Measurements from ENCODE around the gene COPG2.
"Not testable (repeated sequence)": the region's sequence is repeated elsewhere in the genome, so short reads cannot be mapped to it uniquely, and the experiment has no call there.

Gene COPG2

GRCh38 chr7:130648580-130648979, 20.0 kb downstream of the COPG2 start:
- no peak for DNase-seq

- DNase-seq: no peak
Observed at GRCh38 chr7:130642383-130642782, 26.2 kb downstream of the COPG2 start.

DNA sequence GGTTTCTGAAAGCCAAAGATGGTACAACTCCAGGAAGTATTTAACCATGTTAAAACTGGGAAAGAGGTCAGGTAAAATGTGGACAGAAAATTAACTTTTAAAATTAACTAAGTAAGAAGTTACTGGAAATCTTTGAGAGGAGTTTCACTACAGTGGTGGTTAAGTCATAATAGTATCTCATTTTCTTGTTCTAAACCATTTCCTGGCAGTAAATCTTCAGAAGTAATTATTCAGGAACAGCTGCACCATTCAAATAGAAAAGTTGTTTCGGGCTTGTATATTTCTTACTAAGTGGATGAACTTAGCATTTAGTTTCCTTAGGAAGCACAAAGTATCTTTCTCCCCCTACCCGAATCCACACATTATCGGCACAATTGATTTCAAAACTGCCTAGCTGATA, 27.1 kb downstream of the COPG2 start:
- DNase-seq: no peak

GRCh38 chr7:130641040-130641439, 27.5 kb downstream of the COPG2 start:
- no peak for DNase-seq

- no peak for DNase-seq
Observed at GRCh38 chr7:130639388-130639787, 29.2 kb downstream of the COPG2 start.

DNA sequence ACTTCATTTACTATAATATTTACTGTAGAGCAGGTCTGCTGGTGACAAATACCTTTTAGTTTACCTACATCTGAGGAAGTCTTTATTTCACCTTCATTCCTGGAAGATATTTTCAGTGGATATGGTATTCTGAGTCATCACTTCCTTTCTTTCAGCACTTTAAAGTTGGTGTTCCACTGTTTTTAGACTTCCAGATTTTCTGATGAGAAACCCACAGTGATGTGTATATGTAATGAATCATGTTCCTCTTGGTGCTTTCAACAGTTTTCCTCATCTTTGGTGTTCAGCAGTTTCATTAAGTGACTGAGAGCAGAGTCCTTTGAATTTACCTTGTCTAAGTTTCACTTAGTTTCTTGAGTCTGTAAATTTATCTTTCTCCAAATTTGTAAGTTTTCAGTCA, 36.4 kb downstream of the COPG2 start:
- DNase-seq: no peak

GRCh38 chr7:130628901-130629300, 39.6 kb downstream of the COPG2 start:
- no peak for DNase-seq

DNA sequence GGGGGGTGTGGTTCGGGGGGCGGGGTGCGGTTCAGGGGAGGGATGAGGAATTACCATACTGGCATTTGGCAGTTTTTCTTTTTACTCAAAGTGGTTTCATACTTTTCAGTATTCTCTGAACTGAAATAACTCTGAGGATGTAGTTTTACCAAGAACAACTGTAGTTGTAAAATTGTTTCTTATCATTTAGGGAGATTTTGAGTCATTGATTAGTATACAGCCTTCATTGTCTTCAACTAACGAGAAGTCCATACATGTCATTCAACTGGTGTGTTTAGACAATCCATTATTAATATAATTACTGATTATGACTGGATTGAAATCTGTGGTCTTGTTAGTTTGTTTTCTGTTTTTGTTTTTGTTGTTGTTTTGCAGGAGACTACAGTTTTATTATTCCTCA, 40.8 kb downstream of the COPG2 start:
- DNase-seq: no peak

DNA sequence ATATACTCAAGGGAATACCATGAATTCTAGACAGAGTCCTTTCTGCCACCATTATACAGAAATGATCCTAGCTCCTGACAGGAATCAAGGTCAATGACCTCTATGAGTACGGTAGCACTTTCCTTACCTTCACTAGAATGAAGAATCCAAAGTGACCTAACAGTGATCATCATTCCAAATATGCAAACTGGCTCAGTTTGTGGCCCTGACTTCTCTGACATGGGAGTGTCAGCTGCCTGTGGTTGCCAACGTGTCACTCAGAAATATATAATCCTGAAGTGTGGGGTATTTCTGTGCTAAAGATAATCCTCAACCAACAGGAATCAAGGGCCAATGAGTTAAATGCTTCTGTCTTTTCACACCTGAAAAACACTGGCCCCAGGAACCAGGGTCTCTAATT, 45.7 kb downstream of the COPG2 start:
- DNase-seq: no peak

- DNase-seq: no peak
Observed at GRCh38 chr7:130615583-130615982, 53.0 kb downstream of the COPG2 start.

GRCh38 chr7:130614449-130614848, 54.1 kb downstream of the COPG2 start:
- DNase-seq: no peak

DNA sequence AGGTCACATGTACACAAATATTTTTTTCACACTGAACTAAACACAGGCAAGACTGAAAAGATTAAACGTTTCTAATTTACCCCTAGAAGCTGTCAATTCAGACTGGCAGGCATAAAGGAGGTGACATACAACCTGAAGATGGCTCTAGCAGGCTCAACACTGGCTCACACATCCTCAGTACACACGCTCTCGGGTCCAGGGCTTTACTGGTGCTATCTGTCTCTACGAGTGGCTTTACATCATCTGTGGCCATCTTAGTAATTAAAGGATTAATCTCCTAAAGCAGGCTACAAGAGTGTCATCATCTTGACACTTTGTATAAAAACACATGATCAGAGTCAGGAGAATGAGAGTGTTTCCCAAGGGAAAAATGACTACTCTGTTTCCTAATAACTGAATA, 57.3 kb downstream of the COPG2 start:
- DNase-seq: no peak

GRCh38 chr7:130607066-130607465, 61.5 kb downstream of the COPG2 start:
- not testable (repeated sequence) for DNase-seq

DNA sequence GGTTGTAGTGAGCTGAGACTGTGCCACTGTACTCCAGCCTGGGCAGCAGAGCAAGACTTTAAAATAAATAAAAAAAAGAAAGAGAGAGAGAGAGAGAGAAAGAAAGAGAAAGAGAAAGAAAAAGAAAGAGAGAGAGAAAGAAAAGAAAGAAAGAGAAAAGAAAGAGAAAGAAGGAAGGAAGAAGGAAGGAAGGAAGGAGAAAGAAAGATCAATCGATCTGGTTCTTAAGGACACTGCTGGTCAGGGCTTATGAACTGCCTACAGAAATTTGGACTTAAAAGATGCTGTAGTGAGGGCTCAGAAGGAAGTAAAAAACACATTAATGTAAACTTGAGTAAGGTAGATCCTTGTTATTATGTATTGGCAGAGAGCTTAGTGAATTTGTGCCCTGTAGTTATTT, 62.4 kb downstream of the COPG2 start:
- DNase-seq: no peak

- DNase-seq: no peak
Observed at GRCh38 chr7:130598056-130598455, 70.5 kb downstream of the COPG2 start.

- DNase-seq: no peak
Observed at GRCh38 chr7:130595986-130596385, 72.6 kb downstream of the COPG2 start.

DNA sequence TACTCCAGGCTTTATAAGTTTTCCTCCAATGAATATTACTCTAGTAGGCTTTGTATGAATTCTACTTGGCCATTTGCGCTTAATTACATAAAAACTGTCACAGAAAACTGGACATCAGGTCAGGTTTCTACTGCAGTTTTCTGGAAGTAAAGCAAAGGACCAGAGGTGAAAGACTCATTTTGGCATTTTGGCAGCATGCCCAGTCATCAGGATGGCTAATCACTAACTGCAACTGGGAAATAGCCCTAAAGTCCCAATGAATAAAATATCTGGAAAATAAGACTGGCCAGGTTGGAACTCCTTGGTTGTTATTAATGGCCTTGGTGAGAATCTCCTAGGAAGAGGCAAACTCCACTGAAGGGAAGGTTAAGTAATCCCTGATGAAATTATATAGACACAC, 75.5 kb downstream of the COPG2 start:
- no peak for DNase-seq

DNA sequence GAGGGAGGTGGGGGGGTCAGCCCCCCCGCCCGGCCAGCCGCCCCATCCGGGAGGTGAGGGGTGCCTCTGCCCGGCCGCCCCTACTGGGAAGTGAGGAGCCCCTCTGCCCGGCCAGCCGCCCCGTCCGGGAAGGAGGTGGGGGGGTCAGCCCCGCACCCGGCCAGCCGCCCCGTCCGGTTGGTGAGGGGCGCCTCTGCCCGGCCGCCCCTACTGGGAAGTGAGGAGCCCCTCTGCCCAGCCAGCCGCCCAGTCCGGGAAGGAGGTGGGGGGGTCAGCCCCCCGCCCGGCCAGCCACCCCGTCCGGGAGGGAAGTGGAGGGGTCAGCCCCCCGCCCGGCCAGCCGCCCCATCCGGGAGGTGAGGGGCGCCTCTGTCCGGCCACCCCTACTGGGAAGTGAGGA, 77.1 kb downstream of the COPG2 start:
- DNase-seq: not testable (repeated sequence)

- DNase-seq: not testable (repeated sequence)
Observed at GRCh38 chr7:130585932-130586331, 82.6 kb downstream of the COPG2 start.

GRCh38 chr7:130575110-130575509, 93.4 kb downstream of the COPG2 start:
- DNase-seq: not testable (repeated sequence)

- not testable (repeated sequence) for DNase-seq
Observed at GRCh38 chr7:130570144-130570543, 98.4 kb downstream of the COPG2 start.

DNA sequence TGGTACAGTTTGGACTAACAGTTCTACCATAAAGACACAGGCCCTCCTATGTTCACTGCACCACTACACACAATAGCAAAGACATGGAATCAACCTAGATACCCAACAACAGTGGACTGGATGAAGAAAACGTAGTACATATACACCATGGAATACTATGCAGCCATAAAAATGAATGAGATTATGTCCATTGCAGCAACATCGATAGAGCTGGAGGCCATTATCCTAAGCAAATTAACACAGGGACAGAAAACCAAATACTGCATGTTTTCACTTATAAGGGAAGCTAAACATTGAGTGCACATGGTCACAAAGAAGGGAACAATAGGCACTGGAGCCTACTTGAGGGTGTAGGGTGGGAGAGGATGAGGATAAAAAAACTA, 101.7 kb downstream of the COPG2 start:
- DNase-seq: no peak

- DNase-seq: no peak
Observed at GRCh38 chr7:130566168-130566897, 102.2 kb downstream of the COPG2 start.

DNA sequence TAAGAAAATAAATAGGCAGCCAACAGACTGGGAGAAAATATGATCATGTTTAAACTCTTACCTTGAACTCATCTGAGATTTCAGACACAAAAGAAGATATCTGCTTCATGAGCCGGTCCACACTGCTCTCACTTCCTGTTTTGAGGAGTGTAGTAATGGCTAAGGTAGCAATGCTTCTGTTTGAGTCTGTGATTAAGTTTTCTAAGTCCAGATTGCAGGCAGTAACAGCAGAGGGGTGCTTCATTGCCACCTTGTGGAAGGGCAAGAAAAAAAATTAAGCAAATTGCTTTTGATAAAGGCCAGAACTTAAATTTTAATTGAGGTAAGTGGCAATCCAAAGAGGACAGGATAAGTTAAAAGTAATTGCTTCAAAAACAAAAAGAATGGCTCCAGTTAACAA, 107.6 kb downstream of the COPG2 start:
- no peak for DNase-seq

DNA sequence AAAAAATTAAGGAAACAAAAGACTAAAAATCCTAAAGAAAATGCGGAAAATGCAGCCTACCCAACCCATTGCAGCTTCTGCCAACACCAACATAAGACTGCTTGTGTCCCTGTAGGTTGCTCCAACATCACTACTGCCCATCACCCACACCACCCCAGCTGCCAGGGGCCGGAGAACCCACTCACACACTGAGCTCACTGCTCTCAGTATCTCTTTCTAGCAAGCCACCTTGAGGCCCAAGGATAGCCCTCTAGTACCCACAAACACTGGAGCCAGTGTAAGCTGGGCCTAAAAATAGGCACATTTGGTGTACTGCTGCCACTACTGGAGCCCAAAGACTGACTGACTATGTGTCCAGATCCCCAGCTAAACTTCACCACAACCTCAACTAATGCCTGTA, 109.4 kb downstream of the COPG2 start:
- no peak for DNase-seq
